Measurements from ENCODE around the gene FGF12. TPM values are rescaled to one million over a fixed set of nuclear protein-coding genes. Genes with fewer than 3 reads are reported as not detected.
A peak's percentile ranks its signal among the peaks of the same experiment; 100 is the strongest.

Gene FGF12
- total and polyA plus RNA-seq, 5 experiments from 2014 or later: not detected

- no peak for DNase-seq
- peaks cover 0 to 1% (median 0%) of the 10 kb centered on the region in 4 donors for H3K4me1 Mint-ChIP-seq
- ATAC-seq: no peak
- peaks cover 10 to 26% (median 19%) of the 10 kb centered on the region in 5 donors for H3K27me3 Mint-ChIP-seq
- no peak overlapping the region for H3K4me3 Mint-ChIP-seq
- POLR2A ChIA-PET: no interaction called here
- no peaks in the 10 kb centered on the region for H3K9me3 Mint-ChIP-seq
- H3K36me3 Mint-ChIP-seq: no peaks in the 10 kb centered on the region
- no peak overlapping the region for H3K27ac Mint-ChIP-seq
These were observed 281.3 kb downstream of the FGF12 start for GRCh38 chr3:192445770-192446644.

GRCh38 chr3:192444791-192445106 lies 282.6 kb downstream of the FGF12 start:
- no peak for ATAC-seq
- no peaks in the 10 kb centered on the region for H3K36me3 Mint-ChIP-seq
- peaks cover 10 to 26% (median 19%) of the 10 kb centered on the region in 5 donors for H3K27me3 Mint-ChIP-seq
- H3K27ac Mint-ChIP-seq: no peak overlapping the region
- peaks cover 0 to 1% (median 0%) of the 10 kb centered on the region in 4 donors for H3K4me1 Mint-ChIP-seq
- POLR2A ChIA-PET: no interaction called here
- no peak overlapping the region for H3K4me3 Mint-ChIP-seq
- H3K9me3 Mint-ChIP-seq: peaks cover 0 to 2% (median 0%) of the 10 kb centered on the region in 9 donors
- no peak for DNase-seq

- ATAC-seq (no peak), DNase-seq (peak in 7 of 10 donors; percentile 2 to 37 (median 13))
- Mint-ChIP-seq H3K36me3 (no peaks in the 10 kb centered on the region), H3K27ac (no peak overlapping the region), H3K4me1 (peaks cover 0 to 1% (median 0%) of the 10 kb centered on the region in 4 donors), H3K4me3 (no peak overlapping the region), H3K9me3 (peaks cover 0 to 2% (median 0%) of the 10 kb centered on the region in 9 donors), H3K27me3 (peaks cover 10 to 26% (median 19%) of the 10 kb centered on the region in 5 donors)
- POLR2A ChIA-PET: no interaction called here
These were observed 283.1 kb downstream of the FGF12 start for GRCh38 chr3:192444096-192444790.

- no peak for DNase-seq
- Mint-ChIP-seq H3K4me1 (no peaks in the 10 kb centered on the region), H3K27me3 (peaks cover 0 to 14% (median 9%) of the 10 kb centered on the region in 5 donors), H3K4me3 (no peak overlapping the region), H3K36me3 (no peaks in the 10 kb centered on the region), H3K9me3 (peaks cover 0 to 4% (median 0%) of the 10 kb centered on the region in 9 donors), H3K27ac (no peak overlapping the region)
- POLR2A ChIA-PET: no interaction called here
- ATAC-seq: no peak
These were observed 292.1 kb downstream of the FGF12 start for GRCh38 chr3:192435241-192435640.

- H3K27ac Mint-ChIP-seq: no peak overlapping the region
- POLR2A ChIA-PET: no interaction called here
These were observed 293.2 kb downstream of the FGF12 start for GRCh38 chr3:192434186-192434585.

GRCh38 chr3:192433704-192434103 lies 293.6 kb downstream of the FGF12 start:
- H3K36me3 Mint-ChIP-seq: no peaks in the 10 kb centered on the region
- DNase-seq (no peak), ATAC-seq (no peak)
- H3K27ac Mint-ChIP-seq: no peak overlapping the region
- H3K9me3 Mint-ChIP-seq: peaks cover 0 to 2% (median 0%) of the 10 kb centered on the region in 9 donors
- H3K4me3 Mint-ChIP-seq: no peak overlapping the region
- peaks cover 0 to 12% (median 9%) of the 10 kb centered on the region in 5 donors for H3K27me3 Mint-ChIP-seq
- no peaks in the 10 kb centered on the region for H3K4me1 Mint-ChIP-seq
- POLR2A ChIA-PET: no interaction called here

More at GRCh38 chr3:192434186-192434585, 293.2 kb downstream of the FGF12 start:
- Mint-ChIP-seq H3K4me1 (no peaks in the 10 kb centered on the region), H3K27me3 (peaks cover 0 to 12% (median 9%) of the 10 kb centered on the region in 5 donors), H3K4me3 (no peak overlapping the region), H3K36me3 (no peaks in the 10 kb centered on the region), H3K9me3 (peaks cover 0 to 2% (median 0%) of the 10 kb centered on the region in 9 donors)
- no peak for DNase-seq
- no peak for ATAC-seq

GRCh38 chr3:192422997-192423342 lies 304.4 kb downstream of the FGF12 start:
- no peak for DNase-seq
- peaks cover 0 to 4% (median 1%) of the 10 kb centered on the region in 9 donors for H3K9me3 Mint-ChIP-seq
- H3K27ac Mint-ChIP-seq: no peak overlapping the region
- H3K36me3 Mint-ChIP-seq: no peaks in the 10 kb centered on the region
- POLR2A ChIA-PET: no interaction called here
- no peaks in the 10 kb centered on the region for H3K4me1 Mint-ChIP-seq
- peaks cover 0 to 21% (median 3%) of the 10 kb centered on the region in 5 donors for H3K27me3 Mint-ChIP-seq
- no peak overlapping the region for H3K4me3 Mint-ChIP-seq
- no peak for ATAC-seq

- H3K27me3 Mint-ChIP-seq: peaks cover 0 to 17% (median 3%) of the 10 kb centered on the region in 5 donors
- POLR2A ChIA-PET: no interaction called here
- H3K36me3 Mint-ChIP-seq: no peaks in the 10 kb centered on the region
- H3K27ac Mint-ChIP-seq: no peak overlapping the region
- ATAC-seq: no peak
- H3K4me1 Mint-ChIP-seq: no peaks in the 10 kb centered on the region
- H3K4me3 Mint-ChIP-seq: no peak overlapping the region
- no peak for DNase-seq
- peaks cover 0 to 4% (median 1%) of the 10 kb centered on the region in 9 donors for H3K9me3 Mint-ChIP-seq
These were observed 304.9 kb downstream of the FGF12 start for GRCh38 chr3:192422321-192422996.

- POLR2A ChIA-PET: no interaction called here
- ATAC-seq (no peak), DNase-seq (no peak)
- Mint-ChIP-seq H3K4me1 (no peaks in the 10 kb centered on the region), H3K27ac (no peak overlapping the region), H3K4me3 (no peak overlapping the region), H3K27me3 (peaks cover 0 to 17% (median 2%) of the 10 kb centered on the region in 5 donors), H3K9me3 (peaks cover 0 to 9% (median 3%) of the 10 kb centered on the region in 9 donors), H3K36me3 (no peaks in the 10 kb centered on the region)
These were observed 308.0 kb downstream of the FGF12 start for GRCh38 chr3:192419312-192419711.

GRCh38 chr3:192417559-192418055 lies 309.7 kb downstream of the FGF12 start:
- Mint-ChIP-seq H3K9me3 (peaks cover 0 to 9% (median 3%) of the 10 kb centered on the region in 9 donors), H3K27ac (no peak overlapping the region), H3K36me3 (no peaks in the 10 kb centered on the region), H3K27me3 (peaks cover 0 to 19% (median 6%) of the 10 kb centered on the region in 5 donors), H3K4me1 (no peaks in the 10 kb centered on the region), H3K4me3 (no peak overlapping the region)
- POLR2A ChIA-PET: no interaction called here
- ATAC-seq (no peak), DNase-seq (no peak)

GRCh38 chr3:192417017-192417416 lies 310.3 kb downstream of the FGF12 start:
- no peaks in the 10 kb centered on the region for H3K4me1 Mint-ChIP-seq
- ATAC-seq: no peak
- H3K27ac Mint-ChIP-seq: no peak overlapping the region
- H3K4me3 Mint-ChIP-seq: no peak overlapping the region
- no peaks in the 10 kb centered on the region for H3K36me3 Mint-ChIP-seq
- peaks cover 0 to 9% (median 3%) of the 10 kb centered on the region in 9 donors for H3K9me3 Mint-ChIP-seq
- DNase-seq: no peak
- POLR2A ChIA-PET: no interaction called here
- H3K27me3 Mint-ChIP-seq: peaks cover 0 to 22% (median 6%) of the 10 kb centered on the region in 5 donors

GRCh38 chr3:192413461-192413860 lies 313.9 kb downstream of the FGF12 start:
- POLR2A ChIA-PET: no interaction called here
- no peak overlapping the region for H3K4me3 Mint-ChIP-seq
- peaks cover 0 to 9% (median 0%) of the 10 kb centered on the region in 9 donors for H3K9me3 Mint-ChIP-seq
- H3K27ac Mint-ChIP-seq: no peak overlapping the region
- H3K4me1 Mint-ChIP-seq: peaks cover 0 to 2% (median under 1%) of the 10 kb centered on the region in 4 donors
- no peak for ATAC-seq
- peaks cover 17 to 32% (median 22%) of the 10 kb centered on the region in 5 donors for H3K27me3 Mint-ChIP-seq
- peaks cover 0 to 3% (median 1%) of the 10 kb centered on the region in 3 donors for H3K36me3 Mint-ChIP-seq
- no peak for DNase-seq

GRCh38 chr3:192410684-192410960 lies 316.7 kb downstream of the FGF12 start:
- POLR2A ChIA-PET: no interaction called here
- DNase-seq (no peak), ATAC-seq (no peak)
- Mint-ChIP-seq H3K9me3 (peaks cover 0 to 4% (median 0%) of the 10 kb centered on the region in 9 donors), H3K27me3 (peaks cover 25 to 45% (median 42%) of the 10 kb centered on the region in 5 donors), H3K27ac (no peak overlapping the region), H3K4me1 (peaks cover 0 to 3% (median 1%) of the 10 kb centered on the region in 4 donors), H3K4me3 (no peak overlapping the region), H3K36me3 (peaks cover 2 to 8% (median 3%) of the 10 kb centered on the region in 3 donors)
